ENCODE data around the gene PSEN2. TPM values are rescaled to one million over a fixed set of nuclear protein-coding genes. Genes with fewer than 3 reads are reported as not detected.
"Not testable (repeated sequence)": the region's sequence is repeated elsewhere in the genome, so short reads cannot be mapped to it uniquely, and the experiment has no call there.

PSEN2 gene
- total and polyA plus RNA-seq, 2 donors (not counting 3 experiments of a cell fraction or from before 2014, with no cell fraction given): 12.5 to 19.3 TPM

GRCh38 chr1:226846786-226847185 is 23.6 kb upstream of the PSEN2 start:
- Histone ChIP-seq H3K36me3 (ENCODE audit: control insufficient read depth in 2 of 2, extremely low read depth in 1 of 2, insufficient read depth in 2 of 2, low read length in 2 of 2) (no peaks in the 10 kb centered on the region), H3K27me3 (ENCODE audit: control insufficient read depth in 2 of 2, insufficient read depth in 2 of 2, low read length in 2 of 2) (no peaks in the 10 kb centered on the region), H2AFZ (ENCODE audit: low read depth, low read length) (no peak overlapping the region), H3K9me3 (replicated peaks; ENCODE audit: control insufficient read depth, insufficient read depth, low read length) (no peaks in the 10 kb centered on the region), H3K4me1 (ENCODE audit: control insufficient read depth, extremely low read depth, insufficient read depth, low read length) (no peaks in the 10 kb centered on the region), H3K27ac (ENCODE audit: insufficient read depth, low read depth, low read length) (no peak overlapping the region), H3K9ac (replicated peaks; ENCODE audit: extremely low read depth, insufficient read depth, low read length) (no peak overlapping the region), H3K4me2 (ENCODE audit: insufficient read depth, low read length) (no peak overlapping the region), H3K9me1 (replicated peaks; ENCODE audit: control insufficient read depth, extremely low read depth, insufficient read depth, low read length) (no peaks in the 10 kb centered on the region), H3K79me2 (ENCODE audit: control insufficient read depth, insufficient read depth, low read length) (no peaks in the 10 kb centered on the region), H3K4me3 (replicated peaks in 1 of 3; ENCODE audit: insufficient read depth in 1 of 3, low read depth in 1 of 3, low read length in 3 of 3) (no peak overlapping the region), H4K20me1 (replicated peaks; ENCODE audit: control insufficient read depth, extremely low read depth, insufficient read depth, low read length) (no peaks in the 10 kb centered on the region)
- POLR2A ChIA-PET: interaction anchor here (0.6 kb wide), 1 partner anchor 324 kb away, joined by 3 read pairs; no protein-coding TSS in a partner anchor
- TF ChIP-seq GATA2 (IDR thresholded peaks at IDR 0.05; ENCODE audit: insufficient read depth, insufficient read length, low read depth, low read length) (no peak), FOS (IDR thresholded peaks at IDR 0.05; ENCODE audit: borderline replicate concordance, insufficient read depth, low read length) (no peak), MAX (IDR thresholded peaks at IDR 0.05; ENCODE audit: insufficient read depth, insufficient read length) (no peak), JUN (IDR thresholded peaks at IDR 0.05; ENCODE audit: borderline replicate concordance, insufficient read depth, insufficient read length, low read depth) (no peak), POLR2AphosphoS5 (IDR thresholded peaks at IDR 0.05; ENCODE audit: insufficient read depth, low read depth, low read length) (no peak), CTCF (IDR thresholded peaks at IDR 0.05; ENCODE audit: extremely low read depth in 1 of 2, insufficient read depth in 1 of 2, low read depth in 1 of 2, low read length in 2 of 2) (no peak), EZH2 (IDR thresholded peaks at IDR 0.05; ENCODE audit: borderline replicate concordance, low read depth, low read length, severe bottlenecking) (no peak), POLR2A (IDR thresholded peaks at IDR 0.05; ENCODE audit: low read depth, low read length) (no peak), MYC (IDR thresholded peaks at IDR 0.05; ENCODE audit: low read depth, low read length) (no peak)
- no peak for DNase-seq (ENCODE audit: low read depth, low spot score)
- CTCF ChIA-PET: no interaction called here
- BruUV-seq (replicated peaks): no TSS peak
- no peak for FAIRE-seq
- intact Hi-C loops (cut with micrococcal nuclease): no loop called here
- dilution Hi-C loops (cut with MboI; ENCODE audit: extremely low pct_ligation_motif_present, low sequenced_read_pairs): no loop called here

GRCh38 chr1:226854548-226854947 is 15.9 kb upstream of the PSEN2 start:
- H3K79me2 ChIP-seq (ENCODE audit: control insufficient read depth, insufficient read depth, low read length); H2AFZ ChIP-seq (ENCODE audit: low read depth, low read length); POLR2A ChIA-PET; H3K9me1 ChIP-seq (replicated peaks; ENCODE audit: control insufficient read depth, extremely low read depth, insufficient read depth, low read length); intact Hi-C loops (cut with micrococcal nuclease); H3K4me3 ChIP-seq (replicated peaks in 1 of 3; ENCODE audit: insufficient read depth in 1 of 3, low read depth in 1 of 3, low read length in 3 of 3); FAIRE-seq; DNase-seq (ENCODE audit: low read depth, low spot score); H3K27me3 ChIP-seq (ENCODE audit: control insufficient read depth in 2 of 2, insufficient read depth in 2 of 2, low read length in 2 of 2); H3K36me3 ChIP-seq (ENCODE audit: control insufficient read depth in 2 of 2, extremely low read depth in 1 of 2, insufficient read depth in 2 of 2, low read length in 2 of 2); CTCF ChIA-PET; dilution Hi-C loops (cut with MboI; ENCODE audit: extremely low pct_ligation_motif_present, low sequenced_read_pairs); H4K20me1 ChIP-seq (replicated peaks; ENCODE audit: control insufficient read depth, extremely low read depth, insufficient read depth, low read length); H3K9ac ChIP-seq (replicated peaks; ENCODE audit: extremely low read depth, insufficient read depth, low read length); H3K4me2 ChIP-seq (ENCODE audit: insufficient read depth, low read length); BruUV-seq (replicated peaks); H3K27ac ChIP-seq (ENCODE audit: insufficient read depth, low read depth, low read length); H3K9me3 ChIP-seq (replicated peaks; ENCODE audit: control insufficient read depth, insufficient read depth, low read length); H3K4me1 ChIP-seq (ENCODE audit: control insufficient read depth, extremely low read depth, insufficient read depth, low read length): not testable (repeated sequence)
